BLaER1 (cell line): ENCODE measurements around the gene DYRK2.

Experiments used
- H3K27ac ChIP-seq: shearing (Covaris generic); formaldehyde crosslinking; 2 replicates; pipeline ENCODE4 v1.8.1; 2022
- H3K27me3 ChIP-seq: shearing (Covaris generic); formaldehyde crosslinking; 2 replicates; pipeline ENCODE4 v1.8.1; 2022
- H3K36me3 ChIP-seq: shearing (Covaris generic); formaldehyde crosslinking; 2 replicates; pipeline ENCODE4 v1.8.1; 2022
- H3K4me1 ChIP-seq: shearing (Covaris generic); formaldehyde crosslinking; 2 replicates; pipeline ENCODE4 v1.8.1; 2022
- H3K4me2 ChIP-seq: shearing (Covaris generic); formaldehyde crosslinking; 2 replicates; pipeline ENCODE4 v1.8.1; 2022
- H3K4me3 ChIP-seq: shearing (Covaris generic); formaldehyde crosslinking; 2 replicates; pipeline ENCODE4 v1.8.1; 2022
- H3K9ac ChIP-seq: shearing (Covaris generic); formaldehyde crosslinking; 2 replicates; pipeline ENCODE4 v1.8.1; 2022
- H3K9me3 ChIP-seq: shearing (Covaris generic); formaldehyde crosslinking; 2 replicates; pipeline ENCODE4 v1.8.1; 2022
- H4K20me1 ChIP-seq: shearing (Covaris generic); formaldehyde crosslinking; 2 replicates; pipeline ENCODE4 v1.8.1; 2022
- Cebpa-rat ChIP-seq: shearing (Covaris generic); IDR thresholded peaks from 2 replicates; pipeline ENCODE4 v1.8.1; 2022

DYRK2 gene

DNA sequence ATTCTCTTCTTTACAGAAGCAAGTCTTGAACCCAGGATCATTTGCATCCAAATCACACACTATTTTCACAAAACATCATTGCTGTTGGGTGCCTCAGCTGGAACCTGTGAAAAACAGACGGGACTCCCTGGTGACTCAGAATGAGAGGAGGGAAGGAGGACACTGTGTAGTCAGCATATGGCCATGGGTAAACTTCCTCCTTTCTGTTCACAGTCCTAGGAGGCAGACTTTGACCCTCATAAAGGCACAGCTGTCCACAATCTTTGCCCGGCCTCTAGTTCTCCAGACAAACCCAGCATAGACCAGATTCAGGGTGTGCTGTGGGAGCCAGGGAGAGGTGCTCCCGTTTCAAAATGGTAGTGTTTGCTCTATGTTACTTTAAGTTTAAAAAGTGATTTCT is 62.0 kb downstream of the DYRK2 start:
- no peaks in the 10 kb centered on the region for H3K36me3 ChIP-seq
- peaks cover 9% of the 10 kb centered on the region for H3K4me1 ChIP-seq
- no peaks in the 10 kb centered on the region for H3K27me3 ChIP-seq
- H3K9me3 ChIP-seq: no peaks in the 10 kb centered on the region
- no peak for TF ChIP-seq Cebpa-rat
- no peak overlapping the region for H3K4me2 ChIP-seq
- H4K20me1 ChIP-seq: no peaks in the 10 kb centered on the region
- no peak overlapping the region for H3K4me3 ChIP-seq
- no peak overlapping the region for H3K9ac ChIP-seq
- H3K27ac ChIP-seq: no peak overlapping the region

DNA sequence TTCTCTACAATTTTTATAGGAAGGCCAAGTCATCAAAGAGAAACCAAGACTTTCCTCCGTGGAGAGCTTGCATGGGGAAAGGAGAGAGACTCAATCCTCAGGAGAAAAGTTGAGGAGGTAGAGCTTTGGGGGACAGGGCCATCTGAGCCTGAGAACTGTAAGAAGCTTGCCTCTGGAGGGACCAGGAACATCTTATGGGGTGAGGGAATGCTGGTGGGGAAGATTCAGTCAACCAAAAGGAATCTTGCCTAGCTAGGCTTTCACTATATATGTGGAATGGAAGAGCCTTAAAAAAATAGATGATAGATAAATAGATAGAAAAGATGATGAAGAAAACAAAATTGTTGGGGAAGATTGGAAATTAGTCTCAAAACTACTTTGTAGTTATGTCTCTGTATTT is 63.5 kb downstream of the DYRK2 start:
- Histone ChIP-seq H3K9ac (no peak overlapping the region), H3K9me3 (no peaks in the 10 kb centered on the region)

GRCh38 chr12:67714648-67715047 is 66.1 kb downstream of the DYRK2 start:
- Histone ChIP-seq H3K9me3 (peaks cover 8% of the 10 kb centered on the region; the same call in 1 of the 2 replicates), H3K36me3 (no peaks in the 10 kb centered on the region), H3K9ac (no peak overlapping the region), H3K27ac (no peak overlapping the region), H3K27me3 (no peaks in the 10 kb centered on the region), H4K20me1 (no peaks in the 10 kb centered on the region), H3K4me2 (no peak overlapping the region), H3K4me1 (no peaks in the 10 kb centered on the region), H3K4me3 (no peak overlapping the region)
- TF ChIP-seq Cebpa-rat: no peak

More for the DNA sequence above, 63.5 kb downstream of the DYRK2 start:
- no peaks in the 10 kb centered on the region for H4K20me1 ChIP-seq
- TF ChIP-seq Cebpa-rat: no peak
- H3K4me2 ChIP-seq: no peak overlapping the region
- H3K4me3 ChIP-seq: no peak overlapping the region
- no peak overlapping the region for H3K27ac ChIP-seq
- H3K27me3 ChIP-seq: no peaks in the 10 kb centered on the region
- no peaks in the 10 kb centered on the region for H3K36me3 ChIP-seq
- no peaks in the 10 kb centered on the region for H3K4me1 ChIP-seq
